OCI-LY3 (cell line): ENCODE data around the gene KCNH2.

Experiments used
- EZH2phosphoT487 ChIP-seq: fragments of 200-600 bp; shearing (Covaris generic); IDR thresholded peaks from 2 replicates; pipeline ENCODE4 v1.6.1; 2018; ENCODE audit warnings: antibody characterized with exemption, mixed run types, low read depth
- TF ChIP-seq, protein P1 (sequence below): fragments of 200-600, 300-600 bp; sonication (generic); IDR thresholded peaks from 2 replicates; pipeline ENCODE4 v1.5.1; 2014; ENCODE audit warnings: antibody characterized with exemption, low read length, low read depth

DNA sequence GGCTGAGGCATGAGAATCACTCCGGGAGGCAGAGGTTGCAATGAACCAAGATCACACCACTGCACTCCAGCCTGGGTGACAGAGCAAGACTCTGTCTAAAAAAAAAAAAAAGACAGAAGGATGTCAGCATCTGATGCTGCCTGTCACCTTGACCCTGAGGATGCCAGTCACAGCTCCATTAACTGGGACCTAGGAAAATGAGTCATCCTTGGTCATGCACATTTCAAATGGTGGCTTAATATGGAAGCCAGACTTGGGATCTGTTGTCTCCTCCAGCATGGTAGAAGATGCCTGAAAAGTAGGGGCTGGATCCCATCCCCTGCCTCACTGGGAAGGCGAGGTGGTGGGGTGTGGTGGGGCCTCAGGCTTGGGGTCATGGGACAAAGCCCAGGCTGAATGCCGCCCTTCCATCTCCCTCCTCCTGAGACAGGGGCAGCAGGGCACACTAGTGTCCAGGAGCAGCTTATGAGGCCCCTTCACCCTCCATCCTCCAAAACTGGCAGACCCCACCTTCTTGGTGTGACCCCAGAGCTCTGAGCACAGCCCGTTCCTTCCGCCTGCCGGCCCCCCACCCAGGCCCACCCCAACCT lies 14.0 kb upstream of the KCNH2 start:
- TF ChIP-seq, protein P1, sequence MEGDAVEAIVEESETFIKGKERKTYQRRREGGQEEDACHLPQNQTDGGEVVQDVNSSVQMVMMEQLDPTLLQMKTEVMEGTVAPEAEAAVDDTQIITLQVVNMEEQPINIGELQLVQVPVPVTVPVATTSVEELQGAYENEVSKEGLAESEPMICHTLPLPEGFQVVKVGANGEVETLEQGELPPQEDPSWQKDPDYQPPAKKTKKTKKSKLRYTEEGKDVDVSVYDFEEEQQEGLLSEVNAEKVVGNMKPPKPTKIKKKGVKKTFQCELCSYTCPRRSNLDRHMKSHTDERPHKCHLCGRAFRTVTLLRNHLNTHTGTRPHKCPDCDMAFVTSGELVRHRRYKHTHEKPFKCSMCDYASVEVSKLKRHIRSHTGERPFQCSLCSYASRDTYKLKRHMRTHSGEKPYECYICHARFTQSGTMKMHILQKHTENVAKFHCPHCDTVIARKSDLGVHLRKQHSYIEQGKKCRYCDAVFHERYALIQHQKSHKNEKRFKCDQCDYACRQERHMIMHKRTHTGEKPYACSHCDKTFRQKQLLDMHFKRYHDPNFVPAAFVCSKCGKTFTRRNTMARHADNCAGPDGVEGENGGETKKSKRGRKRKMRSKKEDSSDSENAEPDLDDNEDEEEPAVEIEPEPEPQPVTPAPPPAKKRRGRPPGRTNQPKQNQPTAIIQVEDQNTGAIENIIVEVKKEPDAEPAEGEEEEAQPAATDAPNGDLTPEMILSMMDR, result no peak
- TF ChIP-seq EZH2phosphoT487, result no peak
